SK-N-SH treated with all-trans-retinoic acid at 6 μM for 48 hours (cell line): ENCODE data around the gene ZNF175.

ENCODE experiments used
- ATAC-seq: fragments of 200-7000 bp; cut with Tn5 transposase; 3 replicates; pipeline ENCODE4 v1.9.1; 2020; ENCODE audit warnings: mild to moderate bottlenecking, moderate library complexity
- ARNTL ChIP-seq: fragments of 450-650 bp; formaldehyde crosslinking; IDR thresholded peaks from 2 replicates; pipeline ENCODE4 v1.5.0; 2020; ENCODE audit warnings: low read depth, mild to moderate bottlenecking, moderate library complexity, borderline replicate concordance
- BACH2 ChIP-seq: fragments of 250-450 bp; sonication (Bioruptor Pico); IDR thresholded peaks from 2 replicates; pipeline ENCODE4 v1.9.0; 2021; ENCODE audit warnings: mild to moderate bottlenecking, borderline replicate concordance
- CREB5 ChIP-seq: fragments of 250-450 bp; sonication (Bioruptor Pico); IDR thresholded peaks from 2 replicates; pipeline ENCODE4 v1.5.1; 2020; ENCODE audit warnings: low read depth, mild to moderate bottlenecking, moderate library complexity
- CSDC2 ChIP-seq: fragments of 250-450 bp; sonication (Bioruptor Pico); IDR thresholded peaks from 2 replicates; pipeline ENCODE4 v1.5.0; 2020; ENCODE audit warnings: mild to moderate bottlenecking, moderate library complexity
- CSRNP3 ChIP-seq: fragments of 250-450 bp; sonication (Bioruptor Pico); IDR thresholded peaks from 2 replicates; pipeline ENCODE4 v1.5.1; 2021; ENCODE audit warnings: mild to moderate bottlenecking, moderate library complexity
- GLIS3 ChIP-seq: fragments of 250-450 bp; sonication (Bioruptor Pico); IDR thresholded peaks from 2 replicates; pipeline ENCODE4 v1.5.0; 2020; ENCODE audit warnings: mild to moderate bottlenecking, moderate library complexity
- ISL1 ChIP-seq: fragments of 250-450 bp; sonication (Bioruptor Pico); IDR thresholded peaks from 2 replicates; pipeline ENCODE4 v2.1.2; 2022; ENCODE audit warnings: mild to moderate bottlenecking, moderate library complexity
- OSR1 ChIP-seq: fragments of 250-450 bp; sonication (Bioruptor Pico); IDR thresholded peaks from 2 replicates; pipeline ENCODE4 v1.8.0; 2022; ENCODE audit warnings: moderate library complexity, mild to moderate bottlenecking, inconsistent platforms
- PATZ1 ChIP-seq: fragments of 250-450 bp; sonication (Bioruptor Pico); IDR thresholded peaks from 2 replicates; pipeline ENCODE4 v1.8.0; 2020; ENCODE audit warnings: mild to moderate bottlenecking, moderate library complexity, borderline replicate concordance
- POU6F1 ChIP-seq: fragments of 250-450 bp; sonication (Bioruptor Pico); IDR thresholded peaks from 2 replicates; pipeline ENCODE4 v1.8.0; 2021; ENCODE audit warnings: low read depth, mild to moderate bottlenecking, moderate library complexity, borderline replicate concordance
- RARB ChIP-seq: fragments of 250-450 bp; sonication (Bioruptor Pico); IDR thresholded peaks from 2 replicates; pipeline ENCODE4 v1.8.0; 2021; ENCODE audit warnings: mild to moderate bottlenecking, moderate library complexity
- SNAI2 ChIP-seq: fragments of 250-450 bp; sonication (Bioruptor Pico); IDR thresholded peaks from 2 replicates; pipeline ENCODE4 v1.5.0; 2020; ENCODE audit warnings: mild to moderate bottlenecking, moderate library complexity
- TCF4 ChIP-seq: fragments of 250-450 bp; sonication (Bioruptor Pico); IDR thresholded peaks from 2 replicates; pipeline ENCODE4 v1.8.0; 2021; ENCODE audit warnings: mild to moderate bottlenecking, moderate library complexity, borderline replicate concordance
- TOX ChIP-seq: fragments of 250-450 bp; sonication (Bioruptor Pico); IDR thresholded peaks from 2 replicates; pipeline ENCODE4 v1.8.0; 2021; ENCODE audit warnings: mild to moderate bottlenecking, moderate library complexity, borderline replicate concordance
- TSHZ2 ChIP-seq: fragments of 250-450 bp; sonication (Bioruptor Pico); IDR thresholded peaks from 2 replicates; pipeline ENCODE4 v1.5.0; 2020; ENCODE audit warnings: mild to moderate bottlenecking, moderate library complexity
- ZC3H10 ChIP-seq: fragments of 250-450 bp; sonication (Bioruptor Pico); IDR thresholded peaks from 2 replicates; pipeline ENCODE4 v1.5.1; 2021; ENCODE audit warnings: mild to moderate bottlenecking, moderate library complexity
- ZFP3 ChIP-seq: fragments of 250-450 bp; sonication (Bioruptor Pico); IDR thresholded peaks from 2 replicates; pipeline ENCODE4 v1.5.0; 2020; ENCODE audit warnings: mild to moderate bottlenecking, moderate library complexity
- ZFP30 ChIP-seq: fragments of 450-650 bp; formaldehyde crosslinking; IDR thresholded peaks from 2 replicates; pipeline ENCODE4 v1.5.0; 2022; ENCODE audit warnings: mild to moderate bottlenecking, moderate library complexity
- ZNF565 ChIP-seq: fragments of 450-650 bp; formaldehyde crosslinking; conservative IDR thresholded peaks from 2 replicates; pipeline ENCODE4 v1.5.0; 2020; ENCODE audit warnings: low read depth, mild to moderate bottlenecking, moderate library complexity
- ZNF8 ChIP-seq: fragments of 450-650 bp; formaldehyde crosslinking; IDR thresholded peaks from 2 replicates; pipeline ENCODE4 v1.5.0; 2020; ENCODE audit warnings: mild to moderate bottlenecking, moderate library complexity

The ZNF175 gene

GRCh38 chr19:51544038-51544437, 27.0 kb upstream of the ZNF175 start:
- TF ChIP-seq CSRNP3 (CRISPR knock-in tag), result no peak
- no peak for TF ChIP-seq ARNTL
- TF ChIP-seq ZNF8, result no peak
- no peak for TF ChIP-seq TCF4 (CRISPR knock-in tag)
- TF ChIP-seq ISL1 (CRISPR knock-in tag), result no peak
- no peak for TF ChIP-seq TOX
- TF ChIP-seq ZFP3 (CRISPR knock-in tag), result no peak
- no peak for TF ChIP-seq ZC3H10 (CRISPR knock-in tag)
- no peak for TF ChIP-seq TSHZ2 (CRISPR knock-in tag)
- TF ChIP-seq ZFP30 (CRISPR knock-in tag), result no peak
- TF ChIP-seq SNAI2, result no peak
- TF ChIP-seq CSDC2 (CRISPR knock-in tag), result no peak
- TF ChIP-seq BACH2 (CRISPR knock-in tag), result no peak
- no peak for TF ChIP-seq OSR1
- TF ChIP-seq POU6F1 (CRISPR knock-in tag), result no peak
- no peak for TF ChIP-seq GLIS3 (CRISPR knock-in tag)
- TF ChIP-seq CREB5 (CRISPR knock-in tag), result no peak
- TF ChIP-seq PATZ1 (CRISPR knock-in tag), result no peak
- no peak for TF ChIP-seq ZNF565
- no peak for TF ChIP-seq RARB (CRISPR knock-in tag)
- ATAC-seq, result no peak

- no peak for TF ChIP-seq POU6F1 (CRISPR knock-in tag)
- TF ChIP-seq, all 23 proteins: peak for 0
- no peak for ATAC-seq
These were observed 24.9 kb upstream of the ZNF175 start for GRCh38 chr19:51546107-51546649.
